ENCODE results near the gene PALLD. TPM values are rescaled to one million over a fixed set of nuclear protein-coding genes. Genes with fewer than 3 reads are reported as not detected.

Gene PALLD
- total RNA-seq, 1 experiment from 2014 or later = 6.5 TPM

DNA sequence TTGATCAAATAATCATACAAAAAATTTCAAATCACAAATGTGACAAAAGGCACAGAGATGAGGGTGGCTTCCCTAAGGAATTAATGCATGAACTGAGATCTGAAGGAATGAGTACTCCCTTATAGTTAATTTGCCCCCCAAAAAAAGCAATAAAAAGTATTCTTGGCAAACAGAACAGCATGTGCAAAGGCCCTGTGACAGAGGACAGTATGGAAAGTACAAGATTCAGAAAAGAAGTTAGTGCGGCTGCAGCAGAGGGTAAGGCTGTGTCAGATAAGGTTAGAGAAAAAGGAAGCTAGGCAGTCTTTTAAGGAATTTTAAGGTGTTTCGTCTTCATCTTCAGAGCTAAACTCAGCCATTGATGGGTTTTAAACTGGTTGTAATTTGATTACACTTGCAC lies 23.9 kb upstream of the PALLD start:
- POLR2A ChIA-PET = no interaction called here
- no peaks in the 10 kb centered on the region for H3K9me3 ChIP-seq (ENCODE audit: control insufficient read depth, insufficient read depth, low read depth, low read length)
- in situ Hi-C loops (cut with HindIII; ENCODE audit: low pct_unique_long_range_greater_than_20kb, low sequenced_read_pairs) = no loop called here
- no peak for TF ChIP-seq POLR2AphosphoS5 (IDR thresholded peaks at IDR 0.05; ENCODE audit: low read depth, low read length)
- TF ChIP-seq, protein P1, sequence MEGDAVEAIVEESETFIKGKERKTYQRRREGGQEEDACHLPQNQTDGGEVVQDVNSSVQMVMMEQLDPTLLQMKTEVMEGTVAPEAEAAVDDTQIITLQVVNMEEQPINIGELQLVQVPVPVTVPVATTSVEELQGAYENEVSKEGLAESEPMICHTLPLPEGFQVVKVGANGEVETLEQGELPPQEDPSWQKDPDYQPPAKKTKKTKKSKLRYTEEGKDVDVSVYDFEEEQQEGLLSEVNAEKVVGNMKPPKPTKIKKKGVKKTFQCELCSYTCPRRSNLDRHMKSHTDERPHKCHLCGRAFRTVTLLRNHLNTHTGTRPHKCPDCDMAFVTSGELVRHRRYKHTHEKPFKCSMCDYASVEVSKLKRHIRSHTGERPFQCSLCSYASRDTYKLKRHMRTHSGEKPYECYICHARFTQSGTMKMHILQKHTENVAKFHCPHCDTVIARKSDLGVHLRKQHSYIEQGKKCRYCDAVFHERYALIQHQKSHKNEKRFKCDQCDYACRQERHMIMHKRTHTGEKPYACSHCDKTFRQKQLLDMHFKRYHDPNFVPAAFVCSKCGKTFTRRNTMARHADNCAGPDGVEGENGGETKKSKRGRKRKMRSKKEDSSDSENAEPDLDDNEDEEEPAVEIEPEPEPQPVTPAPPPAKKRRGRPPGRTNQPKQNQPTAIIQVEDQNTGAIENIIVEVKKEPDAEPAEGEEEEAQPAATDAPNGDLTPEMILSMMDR (IDR thresholded peaks at IDR 0.05) = no peak
- no peak for TF ChIP-seq REST (IDR thresholded peaks at IDR 0.05; ENCODE audit: insufficient read depth in 1 of 2, low read depth in 2 of 2, low read length in 1 of 2)
- no peak for TF ChIP-seq SIN3A (IDR thresholded peaks at IDR 0.05; ENCODE audit: borderline replicate concordance, insufficient read depth, low read depth, low read length)
- no peak for TF ChIP-seq TCF7L2 (IDR thresholded peaks at IDR 0.05; ENCODE audit: low read depth, low read length)
- CTCF ChIA-PET = no interaction called here
- BruUV-seq (replicated peaks) = no TSS peak
- H3K4me3 ChIP-seq (ENCODE audit: low read depth in 2 of 2, low read length in 2 of 2) = no peak overlapping the region
- ATAC-seq (no peak), DNase-seq (ENCODE audit: low read depth, low spot score) (no peak)
- H3K4me1 ChIP-seq (ENCODE audit: control insufficient read depth, insufficient read depth, low read length) = no peaks in the 10 kb centered on the region
- H3K27ac ChIP-seq (ENCODE audit: low read length) = no peak overlapping the region
- intact Hi-C loops (cut with micrococcal nuclease; ENCODE audit: unreplicated experiment) = no loop called here
- no peaks in the 10 kb centered on the region for H3K36me3 ChIP-seq (ENCODE audit: control insufficient read depth, insufficient read depth, low read length)
- no peaks in the 10 kb centered on the region for H3K27me3 ChIP-seq (ENCODE audit: control insufficient read depth, insufficient read depth, low read length)

- TF ChIP-seq POLR2AphosphoS5 (IDR thresholded peaks at IDR 0.05; ENCODE audit: low read depth, low read length) (no peak), REST (IDR thresholded peaks at IDR 0.05; ENCODE audit: insufficient read depth in 1 of 2, low read depth in 2 of 2, low read length in 1 of 2) (no peak), TCF7L2 (IDR thresholded peaks at IDR 0.05; ENCODE audit: low read depth, low read length) (no peak), SIN3A (IDR thresholded peaks at IDR 0.05; ENCODE audit: borderline replicate concordance, insufficient read depth, low read depth, low read length) (no peak)
- TF ChIP-seq, protein P1 (IDR thresholded peaks at IDR 0.05) = no peak
These were observed 22.1 kb upstream of the PALLD start for GRCh38 chr4:168474660-168475320.

More at GRCh38 chr4:168474660-168475320, 22.1 kb upstream of the PALLD start:
- no peak overlapping the region for H3K4me3 ChIP-seq (ENCODE audit: low read depth in 2 of 2, low read length in 2 of 2)
- no peaks in the 10 kb centered on the region for H3K4me1 ChIP-seq (ENCODE audit: control insufficient read depth, insufficient read depth, low read length)
- no peaks in the 10 kb centered on the region for H3K27me3 ChIP-seq (ENCODE audit: control insufficient read depth, insufficient read depth, low read length)
- CTCF ChIA-PET = interaction anchor here (0.5 kb wide), 1 partner anchor 336 kb away, joined by 4 read pairs; no protein-coding TSS in a partner anchor
- no peaks in the 10 kb centered on the region for H3K36me3 ChIP-seq (ENCODE audit: control insufficient read depth, insufficient read depth, low read length)
- no peaks in the 10 kb centered on the region for H3K9me3 ChIP-seq (ENCODE audit: control insufficient read depth, insufficient read depth, low read depth, low read length)
- H3K27ac ChIP-seq (ENCODE audit: low read length) = no peak overlapping the region
- in situ Hi-C loops (cut with HindIII; ENCODE audit: low pct_unique_long_range_greater_than_20kb, low sequenced_read_pairs) (no loop called here), intact Hi-C loops (cut with micrococcal nuclease; ENCODE audit: unreplicated experiment) (no loop called here)
- POLR2A ChIA-PET = no interaction called here
- no TSS peak for BruUV-seq (replicated peaks)
- ATAC-seq = no peak
- no peak for DNase-seq (ENCODE audit: low read depth, low spot score)

Measured in Panc1 (cell line).